Large intestine (tissue), 3 donors: ENCODE results near the gene MYG1. TPM values are rescaled to one million over a fixed set of nuclear protein-coding genes. Genes with fewer than 3 reads are reported as not detected.
A peak's percentile ranks its signal among the peaks of the same experiment; 100 is the strongest.

Experiments used
- DNase-seq, 2 donors: peaks; one replicate each; pipeline versions ENCODE4 v3.0.0 to v3.0.0-alpha.2; 2013
- H3K27ac ChIP-seq: one replicate; pipeline ENCODE4 v1.5.1; 2013; ENCODE audit warnings: low read length
- H3K27me3 ChIP-seq: 2 replicates; pipeline ENCODE4 v1.6.1; 2013; ENCODE audit warnings: low read length; ENCODE audit not compliant: control insufficient read depth, insufficient read depth
- H3K36me3 ChIP-seq: 2 replicates; pipeline ENCODE4 v1.6.1; 2013; ENCODE audit warnings: low read length; ENCODE audit not compliant: control insufficient read depth, insufficient read depth
- H3K4me1 ChIP-seq: one replicate; pipeline ENCODE4 v1.6.1; 2013; ENCODE audit warnings: low read length; ENCODE audit not compliant: control insufficient read depth, insufficient read depth
- H3K4me3 ChIP-seq: one replicate; pipeline ENCODE4 v1.5.1; 2013; ENCODE audit warnings: low read length
- H3K9me3 ChIP-seq: one replicate; pipeline ENCODE4 v1.6.1; 2013; ENCODE audit warnings: mild to moderate bottlenecking, low read depth, low read length, moderate library complexity; ENCODE audit not compliant: control insufficient read depth
- WGBS: methylation state at CpG from one replicate; pipeline ENCODE4 v1.1.5; 2013; ENCODE audit warnings: low lambda C conversion rate; ENCODE audit not compliant: insufficient coverage; 5-methylcytosine and 5-hydroxymethylcytosine counted together
- polyA plus RNA-seq: library from polyadenylated mRNA; unstranded; fragments of 120-200 nt; gene quantifications from one replicate; pipeline ENCODE4 v1.2.1, GENCODE V29; 2013

The MYG1 gene
- polyA plus RNA-seq, 1 donor: 46.3 TPM

DNA sequence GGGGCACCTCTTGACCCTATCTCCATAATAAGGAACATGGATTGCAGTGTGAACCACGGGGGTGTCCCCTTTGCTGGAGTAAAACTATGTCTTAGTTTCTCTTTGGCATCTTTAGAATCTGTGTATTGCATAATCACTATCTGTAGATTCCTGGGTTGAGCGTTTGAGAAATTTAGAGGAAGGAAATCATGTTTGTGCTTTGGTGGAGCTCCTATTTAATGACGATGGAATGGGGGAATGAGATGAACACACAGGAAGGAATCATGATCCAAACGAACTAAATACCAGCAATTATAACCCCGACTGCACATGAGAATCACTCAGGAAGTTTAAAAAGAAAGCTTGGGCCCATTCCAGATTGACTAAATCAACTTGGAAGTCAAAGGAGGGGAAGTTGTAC, 1.3 kb upstream of the MYG1 start:
- no peaks in the 10 kb centered on the region for H3K9me3 ChIP-seq
- WGBS: 88% methylated on average over 2 of the region's 5 CpGs
- H3K4me1 ChIP-seq: peaks cover 15% of the 10 kb centered on the region
- H3K27ac ChIP-seq: no peak overlapping the region
- H3K36me3 ChIP-seq: peaks cover 34% of the 10 kb centered on the region
- no peak for DNase-seq
- no peaks in the 10 kb centered on the region for H3K27me3 ChIP-seq
- H3K4me3 ChIP-seq: no peak overlapping the region

DNA sequence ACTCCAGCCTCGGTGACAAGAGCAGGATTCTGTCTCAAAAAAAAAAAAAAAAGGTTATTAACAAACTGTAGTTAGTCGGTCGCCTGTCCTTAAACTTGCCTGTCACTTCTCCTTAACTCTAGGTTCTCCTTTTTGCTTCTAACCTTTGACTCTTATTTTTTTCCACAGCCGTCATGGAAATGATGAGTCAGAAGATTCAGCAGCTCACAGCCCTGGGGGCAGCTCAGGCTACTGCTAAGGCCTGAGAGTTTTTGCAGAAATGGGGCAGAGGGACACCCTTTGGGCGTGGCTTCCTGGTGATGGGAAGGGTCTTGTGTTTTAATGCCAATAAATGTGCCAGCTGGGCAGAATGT, 418 bp upstream of the MYG1 start:
- H3K4me1 ChIP-seq: peaks cover 15% of the 10 kb centered on the region
- WGBS: no CpG with 5 or more reads among the region's 5 CpGs

DNA sequence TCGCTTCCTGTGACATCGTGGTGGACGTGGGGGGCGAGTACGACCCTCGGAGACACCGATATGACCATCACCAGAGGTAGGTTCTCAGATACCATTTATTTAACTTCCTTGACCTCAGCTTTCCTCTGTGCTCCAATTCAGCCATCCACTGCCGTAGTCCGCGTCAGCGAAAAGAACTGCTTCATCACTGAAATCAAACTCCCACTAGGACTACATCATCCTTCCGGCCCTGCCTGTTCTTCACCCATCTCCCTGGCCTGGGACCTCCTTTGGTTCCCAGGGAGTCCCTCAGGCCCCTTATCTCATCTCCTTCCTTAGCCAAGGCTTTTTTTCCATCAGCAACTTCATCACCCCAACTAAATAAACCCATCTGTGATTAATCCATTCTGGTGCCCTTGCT, 692 bp downstream of the MYG1 start:
- peaks cover 37% of the 10 kb centered on the region for H3K36me3 ChIP-seq
- H3K4me1 ChIP-seq: peaks cover 10% of the 10 kb centered on the region
- no peak for DNase-seq
- no peaks in the 10 kb centered on the region for H3K27me3 ChIP-seq
- no CpG with 5 or more reads among the region's 12 CpGs for WGBS
- H3K4me3 ChIP-seq: peak overlapping the region; percentile 78
- peak overlapping the region; percentile 46 for H3K27ac ChIP-seq
- no peaks in the 10 kb centered on the region for H3K9me3 ChIP-seq

More for the DNA sequence above, 418 bp upstream of the MYG1 start:
- H3K27me3 ChIP-seq: no peaks in the 10 kb centered on the region
- H3K27ac ChIP-seq: peak overlapping the region; percentile 46
- peak overlapping the region; percentile 78 for H3K4me3 ChIP-seq
- peaks cover 37% of the 10 kb centered on the region for H3K36me3 ChIP-seq
- no peak for DNase-seq
- H3K9me3 ChIP-seq: no peaks in the 10 kb centered on the region

DNA sequence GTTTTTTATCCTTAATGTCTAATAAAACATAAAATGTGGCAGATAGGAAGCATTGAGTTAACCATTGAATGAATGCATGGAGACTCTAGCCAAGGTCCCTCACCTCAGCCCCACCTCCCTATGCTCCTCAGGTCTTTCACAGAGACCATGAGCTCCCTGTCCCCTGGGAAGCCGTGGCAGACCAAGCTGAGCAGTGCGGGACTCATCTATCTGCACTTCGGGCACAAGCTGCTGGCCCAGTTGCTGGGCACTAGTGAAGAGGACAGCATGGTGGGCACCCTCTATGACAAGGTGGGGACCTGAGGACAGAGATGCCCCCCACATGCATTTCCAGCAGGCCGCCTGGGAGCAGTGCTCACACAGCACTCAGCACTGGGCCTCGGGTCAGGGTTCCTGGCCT, 3.4 kb downstream of the MYG1 start:
- no CpG with 5 or more reads among the region's 5 CpGs for WGBS
- Histone ChIP-seq H3K4me1 (peaks cover 6% of the 10 kb centered on the region), H3K36me3 (peaks cover 55% of the 10 kb centered on the region), H3K27ac (no peak overlapping the region), H3K27me3 (no peaks in the 10 kb centered on the region), H3K4me3 (no peak overlapping the region), H3K9me3 (no peaks in the 10 kb centered on the region)
- no peak for DNase-seq

DNA sequence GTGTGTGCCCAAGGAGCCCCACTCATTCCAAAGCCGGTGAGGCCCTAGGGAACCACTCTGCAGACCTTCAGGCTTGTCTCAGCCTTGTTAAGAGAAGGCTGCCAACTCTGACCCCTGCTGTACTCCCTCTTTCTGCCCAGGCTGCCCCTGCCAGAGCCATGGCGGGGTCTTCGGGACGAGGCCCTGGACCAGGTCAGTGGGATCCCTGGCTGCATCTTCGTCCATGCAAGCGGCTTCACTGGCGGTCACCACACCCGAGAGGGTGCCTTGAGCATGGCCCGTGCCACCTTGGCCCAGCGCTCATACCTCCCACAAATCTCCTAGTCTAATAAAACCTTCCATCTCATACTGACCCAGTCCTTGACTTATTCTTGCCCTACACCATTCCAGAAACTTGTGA, 7.3 kb downstream of the MYG1 start:
- no peak for DNase-seq
- H3K36me3 ChIP-seq: peaks cover 73% of the 10 kb centered on the region
- no CpG with 5 or more reads among the region's 10 CpGs for WGBS
- H3K27me3 ChIP-seq: no peaks in the 10 kb centered on the region
- H3K4me1 ChIP-seq: no peaks in the 10 kb centered on the region
- H3K9me3 ChIP-seq: no peaks in the 10 kb centered on the region
- no peak overlapping the region for H3K27ac ChIP-seq
- H3K4me3 ChIP-seq: no peak overlapping the region

DNA sequence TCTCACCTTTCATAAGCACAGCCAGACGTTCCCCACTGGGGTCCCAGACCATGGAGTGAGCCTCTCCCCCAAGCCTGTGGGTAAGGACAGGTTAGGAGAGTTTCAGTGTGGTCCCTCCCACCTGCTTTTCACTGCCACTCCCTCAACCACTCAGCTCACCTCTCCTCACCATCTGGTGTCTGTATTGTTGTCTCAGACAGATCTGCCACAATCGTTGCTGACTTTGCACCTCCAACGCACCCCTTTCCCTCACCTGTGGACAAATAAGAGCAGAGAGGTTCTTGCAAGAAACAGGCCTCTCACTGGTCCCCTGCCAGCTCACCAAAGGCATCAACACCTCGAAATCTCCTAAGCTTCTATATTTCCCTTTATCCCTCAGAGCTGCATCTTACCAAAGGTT, 8.8 kb downstream of the MYG1 start:
- H3K4me3 ChIP-seq: no peak overlapping the region
- H3K36me3 ChIP-seq: peaks cover 59% of the 10 kb centered on the region
- H3K27me3 ChIP-seq: no peaks in the 10 kb centered on the region
- no peak overlapping the region for H3K27ac ChIP-seq
- WGBS: no CpG with 5 or more reads among the region's 4 CpGs
- no peaks in the 10 kb centered on the region for H3K9me3 ChIP-seq
- DNase-seq: no peak
- H3K4me1 ChIP-seq: no peaks in the 10 kb centered on the region

DNA sequence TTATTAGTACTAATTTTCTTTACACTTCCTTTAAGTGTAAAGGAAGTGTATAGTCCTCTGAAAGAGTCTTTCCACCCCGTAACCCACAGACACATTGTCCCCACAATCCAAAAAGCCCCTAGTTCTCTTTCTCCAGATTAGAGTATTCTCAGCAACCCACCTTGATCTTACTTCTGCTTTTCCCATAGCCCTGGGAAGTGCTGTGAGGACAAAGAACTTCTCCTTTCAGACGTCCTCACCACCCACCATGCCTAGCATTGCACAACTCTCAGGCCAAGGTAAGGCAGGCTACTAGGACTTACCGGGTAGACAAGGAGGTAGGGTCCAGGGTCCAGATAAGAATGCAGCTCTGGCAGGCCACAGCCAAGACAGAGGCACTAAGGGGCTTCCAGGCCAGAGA, 14.5 kb downstream of the MYG1 start:
- 100% methylated on average over 1 of the region's 3 CpGs for WGBS
- no peaks in the 10 kb centered on the region for H3K27me3 ChIP-seq

DNA sequence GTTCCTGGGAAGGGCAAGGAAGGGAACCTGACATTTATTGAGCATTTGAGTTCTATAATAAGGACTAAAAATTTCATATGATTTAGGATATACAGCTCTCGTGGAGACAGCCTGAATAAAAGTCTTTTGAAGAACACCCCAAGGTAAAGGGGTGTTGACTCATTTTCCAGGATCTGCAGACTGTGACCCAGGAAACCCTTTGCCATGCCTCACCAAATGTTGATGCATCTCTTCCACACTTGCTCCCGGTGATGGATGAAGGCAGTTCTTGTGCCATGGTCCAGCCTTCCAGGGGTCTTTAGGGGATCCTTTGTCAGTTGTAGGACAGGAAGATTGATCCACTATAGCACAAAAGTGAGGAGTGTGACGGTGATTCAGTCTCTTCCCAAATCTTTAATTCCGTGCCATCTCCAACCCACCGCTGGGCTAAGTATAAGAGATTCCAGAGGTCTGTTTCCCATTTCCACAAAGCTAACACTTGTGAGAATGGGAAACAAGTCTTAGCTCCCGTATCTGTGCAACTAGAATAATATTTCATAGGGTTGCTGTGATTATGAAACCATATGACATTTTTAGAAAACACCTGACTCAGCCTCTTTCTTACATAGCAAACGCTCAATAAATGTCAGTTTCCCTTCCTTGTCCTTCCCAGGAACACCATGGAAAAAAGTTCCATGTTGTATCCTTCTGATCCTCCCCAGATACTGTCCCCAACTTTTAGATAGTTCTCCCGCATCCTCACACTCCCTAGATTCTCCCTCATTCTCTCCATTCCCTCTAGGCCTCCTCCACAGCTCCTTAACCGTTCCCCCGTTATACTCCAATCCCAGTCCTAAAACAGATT, 21.1 kb downstream of the MYG1 start:
- peaks cover 7% of the 10 kb centered on the region for H3K27me3 ChIP-seq
- H3K36me3 ChIP-seq: peaks cover 26% of the 10 kb centered on the region
- H3K4me1 ChIP-seq: peaks cover 26% of the 10 kb centered on the region
- peak overlapping the region; percentile 86 for H3K4me3 ChIP-seq
- WGBS: 0% methylated on average over 1 of the region's 10 CpGs
- no peak for DNase-seq
- peaks cover 4% of the 10 kb centered on the region for H3K9me3 ChIP-seq
- peak overlapping the region; percentile 95 for H3K27ac ChIP-seq

More for the DNA sequence above, 14.5 kb downstream of the MYG1 start:
- Histone ChIP-seq H3K9me3 (no peaks in the 10 kb centered on the region), H3K27ac (no peak overlapping the region), H3K4me1 (no peaks in the 10 kb centered on the region), H3K4me3 (no peak overlapping the region), H3K36me3 (peaks cover 54% of the 10 kb centered on the region)
- no peak for DNase-seq

DNA sequence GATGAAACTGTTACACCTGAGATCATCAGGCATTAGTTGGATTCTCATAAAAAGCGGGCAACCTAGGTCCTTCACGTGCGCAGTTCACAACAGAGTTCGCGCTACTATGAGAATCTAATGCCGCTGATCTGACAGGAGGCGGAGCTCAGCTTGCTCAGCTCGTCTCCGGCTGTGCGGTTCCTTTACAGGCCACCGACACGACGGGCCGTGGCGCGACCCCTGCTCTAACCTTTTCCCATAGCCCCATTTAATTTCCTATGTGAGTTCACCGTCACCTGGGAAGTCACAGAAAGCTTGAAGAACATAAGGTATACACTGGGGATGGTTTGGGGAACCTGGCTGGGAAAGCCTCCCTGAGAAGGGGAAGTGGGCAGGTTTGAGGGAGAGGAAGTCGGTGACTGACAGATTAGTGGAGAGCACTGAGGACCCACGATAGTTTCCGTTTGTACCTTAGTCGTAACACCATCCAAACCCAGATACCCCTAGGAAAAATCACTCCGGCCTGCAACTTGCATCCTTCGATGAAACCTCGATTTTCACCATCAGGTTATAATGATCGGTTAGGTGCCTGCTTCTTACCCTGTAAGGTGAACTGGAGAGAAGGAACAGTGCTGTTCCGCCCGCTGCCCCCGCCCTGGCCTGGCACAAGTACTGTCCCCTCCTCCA, 24.8 kb downstream of the MYG1 start:
- H3K4me1 ChIP-seq: peaks cover 26% of the 10 kb centered on the region
- peaks cover 6% of the 10 kb centered on the region for H3K36me3 ChIP-seq
- H3K9me3 ChIP-seq: peaks cover 4% of the 10 kb centered on the region
- peaks cover 42% of the 10 kb centered on the region for H3K27me3 ChIP-seq
- peak overlapping the region; percentile 11 for H3K27ac ChIP-seq
- peak in 1 of 2 donors; percentile 42 for DNase-seq
- no CpG with 5 or more reads among the region's 28 CpGs for WGBS
- peak overlapping the region; percentile 51 for H3K4me3 ChIP-seq

DNA sequence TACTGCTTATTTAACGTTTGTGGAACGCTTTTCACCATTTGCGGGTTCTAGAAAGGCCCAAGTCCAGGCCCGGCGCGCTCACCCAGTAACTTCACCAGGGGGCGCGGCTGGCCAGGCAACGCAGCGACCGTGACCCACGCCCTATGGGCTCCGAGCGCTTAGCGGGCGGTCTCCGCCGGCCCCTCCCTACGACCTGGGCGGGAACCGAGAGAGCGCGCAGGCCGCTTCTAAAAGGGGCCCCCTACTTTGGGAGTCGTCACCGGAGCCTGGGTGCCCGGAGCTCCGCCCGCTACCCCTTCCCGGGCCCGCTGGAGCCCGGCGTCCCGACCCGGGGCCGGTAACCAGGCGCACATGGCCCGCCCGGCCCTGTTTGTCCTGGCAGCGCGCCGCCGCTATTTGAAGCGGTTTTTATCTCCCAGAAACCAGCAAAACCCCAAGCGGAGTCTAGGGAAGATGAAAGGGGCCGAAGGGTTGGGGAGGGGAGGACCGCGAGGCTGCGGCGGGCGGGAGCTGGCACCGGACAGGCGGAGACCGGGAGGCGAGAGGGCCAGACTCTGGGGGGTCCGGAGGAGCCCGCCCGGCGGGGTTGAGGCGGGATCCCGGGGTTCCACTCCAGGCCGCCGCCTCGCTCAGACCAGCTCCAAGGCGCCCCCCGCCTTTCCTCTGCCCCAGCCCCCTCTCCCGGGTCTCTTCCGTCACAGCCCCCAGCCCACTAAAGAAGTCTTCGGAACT, 25.4 kb downstream of the MYG1 start:
- H3K9me3 ChIP-seq: peaks cover 4% of the 10 kb centered on the region
- no CpG with 5 or more reads among the region's 69 CpGs for WGBS
- H3K4me3 ChIP-seq: peak overlapping the region; percentile 51
- H3K27me3 ChIP-seq: peaks cover 42% of the 10 kb centered on the region
- H3K4me1 ChIP-seq: peaks cover 26% of the 10 kb centered on the region
- H3K27ac ChIP-seq: peak overlapping the region; percentile 72
- peaks cover 2% of the 10 kb centered on the region for H3K36me3 ChIP-seq
- DNase-seq: peak; percentile 86 to 91
